ENCODE data around the gene FNTB.

GRCh38 chr14:65079201-65079600 is 92.5 kb downstream of the FNTB start:
- TF ChIP-seq JUN (IDR thresholded peaks at IDR 0.05; ENCODE audit: borderline replicate concordance, low read depth, low read length) (no peak), JUN (CRISPR knock-in tag; IDR thresholded peaks at IDR 0.05; ENCODE audit: borderline replicate concordance) (no peak), NFYB (IDR thresholded peaks at IDR 0.05; ENCODE audit: extremely low read depth, insufficient read length) (no peak)
- TF ChIP-seq, protein P1, sequence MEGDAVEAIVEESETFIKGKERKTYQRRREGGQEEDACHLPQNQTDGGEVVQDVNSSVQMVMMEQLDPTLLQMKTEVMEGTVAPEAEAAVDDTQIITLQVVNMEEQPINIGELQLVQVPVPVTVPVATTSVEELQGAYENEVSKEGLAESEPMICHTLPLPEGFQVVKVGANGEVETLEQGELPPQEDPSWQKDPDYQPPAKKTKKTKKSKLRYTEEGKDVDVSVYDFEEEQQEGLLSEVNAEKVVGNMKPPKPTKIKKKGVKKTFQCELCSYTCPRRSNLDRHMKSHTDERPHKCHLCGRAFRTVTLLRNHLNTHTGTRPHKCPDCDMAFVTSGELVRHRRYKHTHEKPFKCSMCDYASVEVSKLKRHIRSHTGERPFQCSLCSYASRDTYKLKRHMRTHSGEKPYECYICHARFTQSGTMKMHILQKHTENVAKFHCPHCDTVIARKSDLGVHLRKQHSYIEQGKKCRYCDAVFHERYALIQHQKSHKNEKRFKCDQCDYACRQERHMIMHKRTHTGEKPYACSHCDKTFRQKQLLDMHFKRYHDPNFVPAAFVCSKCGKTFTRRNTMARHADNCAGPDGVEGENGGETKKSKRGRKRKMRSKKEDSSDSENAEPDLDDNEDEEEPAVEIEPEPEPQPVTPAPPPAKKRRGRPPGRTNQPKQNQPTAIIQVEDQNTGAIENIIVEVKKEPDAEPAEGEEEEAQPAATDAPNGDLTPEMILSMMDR (IDR thresholded peaks at IDR 0.05 in 2 of 3, conservative IDR thresholded peaks at IDR 0.05 in 1 of 3; ENCODE audit: insufficient read depth in 2 of 3, low read depth in 1 of 3, low read length in 3 of 3) = no peak

All from K562 (cell line).